OCI-LY1 (cell line): ENCODE data around the gene NPFF.

Experiments
- EZH2 ChIP-seq: fragments of 200-600 bp; sonication (generic), shearing (Covaris generic); IDR thresholded peaks from 2 replicates; pipeline ENCODE4 v1.8.0; 2017; ENCODE audit warnings: borderline replicate concordance, mixed run types, mild to moderate bottlenecking, antibody characterized with exemption, low read length, moderate library complexity, mixed read lengths
- TF ChIP-seq, protein P1 (sequence below): fragments of 200-600 bp; sonication (generic), shearing (Covaris generic); IDR thresholded peaks from 2 replicates; pipeline ENCODE4 v1.5.1; 2017; ENCODE audit warnings: mild to moderate bottlenecking, antibody characterized with exemption, low read length, moderate library complexity, mixed read lengths

- TF ChIP-seq, protein P1, sequence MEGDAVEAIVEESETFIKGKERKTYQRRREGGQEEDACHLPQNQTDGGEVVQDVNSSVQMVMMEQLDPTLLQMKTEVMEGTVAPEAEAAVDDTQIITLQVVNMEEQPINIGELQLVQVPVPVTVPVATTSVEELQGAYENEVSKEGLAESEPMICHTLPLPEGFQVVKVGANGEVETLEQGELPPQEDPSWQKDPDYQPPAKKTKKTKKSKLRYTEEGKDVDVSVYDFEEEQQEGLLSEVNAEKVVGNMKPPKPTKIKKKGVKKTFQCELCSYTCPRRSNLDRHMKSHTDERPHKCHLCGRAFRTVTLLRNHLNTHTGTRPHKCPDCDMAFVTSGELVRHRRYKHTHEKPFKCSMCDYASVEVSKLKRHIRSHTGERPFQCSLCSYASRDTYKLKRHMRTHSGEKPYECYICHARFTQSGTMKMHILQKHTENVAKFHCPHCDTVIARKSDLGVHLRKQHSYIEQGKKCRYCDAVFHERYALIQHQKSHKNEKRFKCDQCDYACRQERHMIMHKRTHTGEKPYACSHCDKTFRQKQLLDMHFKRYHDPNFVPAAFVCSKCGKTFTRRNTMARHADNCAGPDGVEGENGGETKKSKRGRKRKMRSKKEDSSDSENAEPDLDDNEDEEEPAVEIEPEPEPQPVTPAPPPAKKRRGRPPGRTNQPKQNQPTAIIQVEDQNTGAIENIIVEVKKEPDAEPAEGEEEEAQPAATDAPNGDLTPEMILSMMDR, result no peak
- TF ChIP-seq EZH2, result no peak
Measured at GRCh38 chr12:53495903-53496751, 11.2 kb downstream of the NPFF start.
